Lower leg skin (tissue), 3 donors: ENCODE results near the gene KRTAP5-11.

ENCODE experiments used
- POLR2A ChIP-seq, 2 donors: fragments of 450-650 bp; IDR thresholded peaks; one replicate each; pipeline ENCODE4 v1.6.1; 2016 to 2017; ENCODE audit warnings: antibody characterized with exemption in 2 of 2, mild to moderate bottlenecking in 1 of 2, moderate library complexity in 1 of 2
- TF ChIP-seq, protein P1 (sequence below), 3 donors: fragments of 450-650 bp; IDR thresholded peaks; one replicate each; pipeline ENCODE4 v1.5.1; 2016; ENCODE audit warnings: antibody characterized with exemption in 3 of 3, mild to moderate bottlenecking in 3 of 3, moderate library complexity in 2 of 3

GRCh38 chr11:71554996-71555395 is 27.7 kb downstream of the KRTAP5-11 start:
- no peak for TF ChIP-seq POLR2A (IDR thresholded peaks at IDR 0.05)
- TF ChIP-seq, protein P1, sequence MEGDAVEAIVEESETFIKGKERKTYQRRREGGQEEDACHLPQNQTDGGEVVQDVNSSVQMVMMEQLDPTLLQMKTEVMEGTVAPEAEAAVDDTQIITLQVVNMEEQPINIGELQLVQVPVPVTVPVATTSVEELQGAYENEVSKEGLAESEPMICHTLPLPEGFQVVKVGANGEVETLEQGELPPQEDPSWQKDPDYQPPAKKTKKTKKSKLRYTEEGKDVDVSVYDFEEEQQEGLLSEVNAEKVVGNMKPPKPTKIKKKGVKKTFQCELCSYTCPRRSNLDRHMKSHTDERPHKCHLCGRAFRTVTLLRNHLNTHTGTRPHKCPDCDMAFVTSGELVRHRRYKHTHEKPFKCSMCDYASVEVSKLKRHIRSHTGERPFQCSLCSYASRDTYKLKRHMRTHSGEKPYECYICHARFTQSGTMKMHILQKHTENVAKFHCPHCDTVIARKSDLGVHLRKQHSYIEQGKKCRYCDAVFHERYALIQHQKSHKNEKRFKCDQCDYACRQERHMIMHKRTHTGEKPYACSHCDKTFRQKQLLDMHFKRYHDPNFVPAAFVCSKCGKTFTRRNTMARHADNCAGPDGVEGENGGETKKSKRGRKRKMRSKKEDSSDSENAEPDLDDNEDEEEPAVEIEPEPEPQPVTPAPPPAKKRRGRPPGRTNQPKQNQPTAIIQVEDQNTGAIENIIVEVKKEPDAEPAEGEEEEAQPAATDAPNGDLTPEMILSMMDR (IDR thresholded peaks at IDR 0.05): no peak
